GM18498 (cell line): ENCODE measurements around the gene RAB11FIP2.
"Not testable (repeated sequence)": the region's sequence is repeated elsewhere in the genome, so short reads cannot be mapped to it uniquely, and the experiment has no call there.

Source experiments
- ATAC-seq: cut with Tn5 transposase; IDR thresholded peaks from one replicate; pipeline ENCODE4 v1.9.1; 2021; ENCODE audit warnings: mild to moderate bottlenecking, moderate library complexity; ENCODE audit not compliant: unreplicated experiment

RAB11FIP2 gene

GRCh38 chr10:118046395-118047156 is at the start of gene RAB11FIP2:
Gene RAB11FIP2 (minus strand): TSS chr10:118046941. CDS start chr10:118046163, 778 bp downstream.
- peak; percentile 96 for ATAC-seq

- ATAC-seq: no peak
These were observed 49.3 kb upstream of the RAB11FIP2 start for GRCh38 chr10:118096022-118096421.

GRCh38 chr10:118092209-118092608 is 45.5 kb upstream of the RAB11FIP2 start:
- ATAC-seq: no peak

- no peak for ATAC-seq
These were observed 34.1 kb upstream of the RAB11FIP2 start for GRCh38 chr10:118080817-118081216.

- ATAC-seq: no peak
These were observed 30.0 kb upstream of the RAB11FIP2 start for GRCh38 chr10:118076705-118077104.

GRCh38 chr10:118072840-118073239 is 26.1 kb upstream of the RAB11FIP2 start:
- ATAC-seq: no peak

- ATAC-seq: not testable (repeated sequence)
These were observed 20.6 kb upstream of the RAB11FIP2 start for GRCh38 chr10:118067389-118067788.

GRCh38 chr10:118062798-118063238 is 16.1 kb upstream of the RAB11FIP2 start:
- no peak for ATAC-seq

GRCh38 chr10:118058371-118058770 is 11.6 kb upstream of the RAB11FIP2 start:
- no peak for ATAC-seq

GRCh38 chr10:118057361-118057760 is 10.6 kb upstream of the RAB11FIP2 start:
- ATAC-seq: no peak

GRCh38 chr10:118054383-118054782 is 7.6 kb upstream of the RAB11FIP2 start:
- no peak for ATAC-seq

- ATAC-seq: no peak
These were observed 6.1 kb upstream of the RAB11FIP2 start for GRCh38 chr10:118052816-118053215.

- no peak for ATAC-seq
These were observed 1.1 kb upstream of the RAB11FIP2 start for GRCh38 chr10:118047880-118048279.

GRCh38 chr10:118047157-118047719 is 497 bp upstream of the RAB11FIP2 start:
- no peak for ATAC-seq

- ATAC-seq: no peak
These were observed 825 bp downstream of the RAB11FIP2 start for GRCh38 chr10:118045837-118046394.

- no peak for ATAC-seq
These were observed 1.4 kb downstream of the RAB11FIP2 start for GRCh38 chr10:118045158-118045836.

GRCh38 chr10:118042827-118043242 is 3.9 kb downstream of the RAB11FIP2 start:
- ATAC-seq: no peak

GRCh38 chr10:118042336-118042735 is 4.4 kb downstream of the RAB11FIP2 start:
- ATAC-seq: no peak

GRCh38 chr10:118041316-118041715 is 5.4 kb downstream of the RAB11FIP2 start:
- ATAC-seq: no peak

GRCh38 chr10:118036281-118036875 is 10.4 kb downstream of the RAB11FIP2 start:
- no peak for ATAC-seq

- ATAC-seq: no peak
These were observed 11.3 kb downstream of the RAB11FIP2 start for GRCh38 chr10:118035354-118036005.
